ENCODE measurements around the gene ADAT2. TPM values are rescaled to one million over a fixed set of nuclear protein-coding genes. Genes with fewer than 3 reads are reported as not detected.

The ADAT2 gene
- total and polyA plus RNA-seq, 2 of the 8 experiments (the other 6 are each of a cell fraction or from before 2014, with no cell fraction given), result 4.3 to 11.8 TPM

DNA sequence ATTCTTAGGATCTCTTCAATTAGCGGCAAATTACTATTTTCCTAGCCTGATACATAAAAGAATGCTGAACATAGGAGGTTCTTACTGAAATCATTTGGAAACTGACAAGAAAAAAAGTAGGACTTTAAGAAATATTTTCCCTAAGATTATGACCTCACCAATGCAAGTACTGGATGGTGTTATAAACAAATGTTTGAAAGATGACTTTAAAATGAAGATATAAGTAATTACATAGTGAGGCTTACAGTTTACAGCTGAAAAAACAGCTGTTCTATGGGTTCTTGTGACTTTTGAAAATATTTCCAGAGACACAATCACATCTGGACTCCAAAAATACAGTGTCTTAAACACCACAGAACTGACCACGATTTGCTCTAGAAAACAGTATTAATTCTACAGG is 64.9 kb downstream of the ADAT2 start:
- Histone ChIP-seq H3K23ac (ENCODE audit: insufficient read length) (no peak overlapping the region), H3K79me2 (ENCODE audit: control insufficient read depth in 1 of 2, insufficient read depth in 2 of 2, low read length in 2 of 2) (no peaks in the 10 kb centered on the region), H3K9ac (replicated peaks in 1 of 4; ENCODE audit: extremely low read depth in 1 of 4, low read depth in 3 of 4, low read length in 3 of 4) (no peak overlapping the region), H3K23me2 (ENCODE audit: low read depth, low read length) (no peaks in the 10 kb centered on the region), H4K8ac (ENCODE audit: extremely low read depth, insufficient read depth, low read length) (no peak overlapping the region), H3K4me2 (ENCODE audit: insufficient read depth in 1 of 2, low read depth in 2 of 2, low read length in 2 of 2) (no peak overlapping the region), H3K14ac (ENCODE audit: insufficient read length) (no peak overlapping the region), H3K56ac (replicated peaks; ENCODE audit: insufficient read length, low read depth, low read length) (no peak overlapping the region), H3K4ac (replicated peaks; ENCODE audit: insufficient read length, low read depth, low read length) (no peak overlapping the region), H2BK15ac (ENCODE audit: low read length) (no peak overlapping the region), H2BK20ac (ENCODE audit: low read length) (no peak overlapping the region), H4K5ac (ENCODE audit: insufficient read length, low read depth, low read length) (no peak overlapping the region), H2AFZ (ENCODE audit: low read length) (no peak overlapping the region), H2AK5ac (ENCODE audit: low read depth, low read length) (no peak overlapping the region), H3K4me3 (ENCODE audit: extremely low read depth in 1 of 4, insufficient read depth in 2 of 4, low read depth in 3 of 4, low read length in 4 of 4) (no peak overlapping the region), H3K27me3 (replicated peaks in 1 of 4; ENCODE audit: control insufficient read depth in 3 of 4, extremely low read depth in 1 of 4, insufficient read depth in 3 of 4, low read length in 3 of 4) (no peaks in the 10 kb centered on the region), H3K27ac (ENCODE audit: low read depth, low read length) (no peak overlapping the region), H3K79me1 (ENCODE audit: low read depth, low read length) (no peaks in the 10 kb centered on the region), H3K36me3 (ENCODE audit: control insufficient read depth in 2 of 4, insufficient read depth in 4 of 4, low read length in 3 of 4) (no peaks in the 10 kb centered on the region), H3K9me3 (ENCODE audit: insufficient read depth in 2 of 2, low read depth in 1 of 2, low read length in 1 of 2) (no peaks in the 10 kb centered on the region), H2BK12ac (ENCODE audit: low read depth, low read length) (no peak overlapping the region), H2BK5ac (ENCODE audit: low read depth, low read length) (no peak overlapping the region), H2BK120ac (replicated peaks; ENCODE audit: low read depth, low read length) (no peak overlapping the region), H4K20me1 (replicated peaks in 1 of 2; ENCODE audit: control insufficient read depth in 1 of 2, insufficient read depth in 2 of 2, low read length in 2 of 2) (no peaks in the 10 kb centered on the region), H4K91ac (replicated peaks; ENCODE audit: insufficient read length, low read length) (no peak overlapping the region), H3K18ac (ENCODE audit: extremely low read depth, low read length) (no peak overlapping the region), H3K4me1 (replicated peaks in 1 of 4; ENCODE audit: control insufficient read depth in 3 of 4, insufficient read depth in 4 of 4, low read length in 3 of 4) (no peaks in the 10 kb centered on the region)
- no peak for DNase-seq (ENCODE audit: low read depth in 1 of 2, low spot score in 2 of 2)
- ChIA-PET CTCF (ENCODE audit: partially characterized antibody) (interaction anchor here (1.2 to 1.6 kb wide), 3 partner anchors 15 to 48 kb away, joined by 3 to 4 read pairs (median 3); no protein-coding TSS in a partner anchor), POLR2A (ENCODE audit: partially characterized antibody) (no interaction called here)
- no peak for FAIRE-seq
- WGBS, 2 experiments (ENCODE audit: extremely low coverage in 1 of 2, insufficient coverage in 1 of 2, insufficient read length in 1 of 2, insufficient replicate concordance in 2 of 2, low coverage in 1 of 2, low lambda C conversion rate in 2 of 2, missing lambda C conversion rate in 1 of 2), result 91% methylated on average over 2 of the region's 2 CpGs; no CpG with 5 or more reads in 1 of the 2 experiments
- TF ChIP-seq SAP30 (IDR thresholded peaks at IDR 0.05; ENCODE audit: insufficient read depth, insufficient replicate concordance, low read length) (no peak), BACH1 (IDR thresholded peaks at IDR 0.05; ENCODE audit: low read length) (no peak), NANOG (IDR thresholded peaks at IDR 0.05; ENCODE audit: insufficient read depth, low read depth, low read length, poor library complexity, severe bottlenecking) (no peak), SIRT6 (IDR thresholded peaks at IDR 0.05; ENCODE audit: low read length) (no peak), CHD2 (IDR thresholded peaks at IDR 0.05; ENCODE audit: low read length) (no peak), YY1 (IDR thresholded peaks at IDR 0.05; ENCODE audit: low read depth, low read length) (no peak), TAF7 (optimal IDR thresholded peaks at IDR 0.05; ENCODE audit: borderline replicate concordance, low read depth, low read length) (no peak), POLR2AphosphoS5 (IDR thresholded peaks at IDR 0.05; ENCODE audit: low read depth, low read length) (no peak), SIN3A (conservative IDR thresholded peaks at IDR 0.05 in 1 of 2, IDR thresholded peaks at IDR 0.05 in 1 of 2; ENCODE audit: low read depth in 1 of 2, low read length in 2 of 2) (no peak)
- TF ChIP-seq, protein P1, sequence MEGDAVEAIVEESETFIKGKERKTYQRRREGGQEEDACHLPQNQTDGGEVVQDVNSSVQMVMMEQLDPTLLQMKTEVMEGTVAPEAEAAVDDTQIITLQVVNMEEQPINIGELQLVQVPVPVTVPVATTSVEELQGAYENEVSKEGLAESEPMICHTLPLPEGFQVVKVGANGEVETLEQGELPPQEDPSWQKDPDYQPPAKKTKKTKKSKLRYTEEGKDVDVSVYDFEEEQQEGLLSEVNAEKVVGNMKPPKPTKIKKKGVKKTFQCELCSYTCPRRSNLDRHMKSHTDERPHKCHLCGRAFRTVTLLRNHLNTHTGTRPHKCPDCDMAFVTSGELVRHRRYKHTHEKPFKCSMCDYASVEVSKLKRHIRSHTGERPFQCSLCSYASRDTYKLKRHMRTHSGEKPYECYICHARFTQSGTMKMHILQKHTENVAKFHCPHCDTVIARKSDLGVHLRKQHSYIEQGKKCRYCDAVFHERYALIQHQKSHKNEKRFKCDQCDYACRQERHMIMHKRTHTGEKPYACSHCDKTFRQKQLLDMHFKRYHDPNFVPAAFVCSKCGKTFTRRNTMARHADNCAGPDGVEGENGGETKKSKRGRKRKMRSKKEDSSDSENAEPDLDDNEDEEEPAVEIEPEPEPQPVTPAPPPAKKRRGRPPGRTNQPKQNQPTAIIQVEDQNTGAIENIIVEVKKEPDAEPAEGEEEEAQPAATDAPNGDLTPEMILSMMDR (IDR thresholded peaks at IDR 0.05; ENCODE audit: control extremely low read depth in 1 of 3, insufficient read depth in 1 of 3, low read depth in 1 of 3, low read length in 3 of 3), result no peak
- TF ChIP-seq, protein P2, sequence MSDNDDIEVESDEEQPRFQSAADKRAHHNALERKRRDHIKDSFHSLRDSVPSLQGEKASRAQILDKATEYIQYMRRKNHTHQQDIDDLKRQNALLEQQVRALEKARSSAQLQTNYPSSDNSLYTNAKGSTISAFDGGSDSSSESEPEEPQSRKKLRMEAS (IDR thresholded peaks at IDR 0.05), result no peak
